ENCODE results near the gene NUP210L. TPM values are rescaled to one million over a fixed set of nuclear protein-coding genes. Genes with fewer than 3 reads are reported as not detected.

NUP210L gene
- total and polyA plus RNA-seq, 9 of the 15 experiments (the other 6 are each of a cell fraction or from before 2014, with no cell fraction given), result 0.01 to 0.04 TPM; not detected in 7

GRCh38 chr1:154115180-154115579, 39.7 kb downstream of the NUP210L start:
- POLR2A ChIA-PET, result interaction anchor here (0.9 kb wide), 1 partner anchor 8 kb away, joined by 3 read pairs; no protein-coding TSS in a partner anchor
- CTCF ChIA-PET (ENCODE audit: low intra/inter-chr PET ratio), result no interaction called here
- Histone ChIP-seq H3K9me1 (ENCODE audit: control insufficient read depth, insufficient read depth, low read length) (no peaks in the 10 kb centered on the region), H3K36me3 (ENCODE audit: control insufficient read depth, insufficient read depth, low read length) (no peaks in the 10 kb centered on the region), H3K79me2 (ENCODE audit: control insufficient read depth, insufficient read depth, low read length) (no peaks in the 10 kb centered on the region), H3K9ac (ENCODE audit: insufficient read depth in 1 of 2, low read depth in 2 of 2, low read length in 2 of 2) (no peak overlapping the region), H3K27ac (ENCODE audit: extremely low read depth, low read depth, low read length) (no peak overlapping the region), H3K27me3 (ENCODE audit: control insufficient read depth in 2 of 2, insufficient read depth in 2 of 2, low read length in 2 of 2) (no peaks in the 10 kb centered on the region), H3K4me2 (ENCODE audit: insufficient read depth, low read length) (no peak overlapping the region), H3K9me3 (replicated peaks; ENCODE audit: control insufficient read depth, insufficient read depth, low read depth, low read length) (no peaks in the 10 kb centered on the region), H4K20me1 (replicated peaks; ENCODE audit: control insufficient read depth, insufficient read depth, low read length) (no peaks in the 10 kb centered on the region), H3K4me1 (replicated peaks in 1 of 2; ENCODE audit: control insufficient read depth in 2 of 2, insufficient read depth in 2 of 2, low read length in 2 of 2) (no peaks in the 10 kb centered on the region; a peak in 2 of 5 replicates), H2AFZ (ENCODE audit: low read depth, low read length) (peak overlapping the region; percentile 72; the same call in 1 of the 2 replicates), H3K4me3 (no peak overlapping the region)
- intact Hi-C loops (cut with micrococcal nuclease), result no loop called here
- DNase-seq (ENCODE audit: extremely low read depth in 1 of 4, low spot score in 3 of 4) (no peak), FAIRE-seq (no peak), ATAC-seq (peak; percentile 50)
- peak; percentile 44 for TF ChIP-seq RFX1 (IDR thresholded peaks at IDR 0.05)
- 0 out of 2 replicates have a peak, but pooled peaks have one; percentile 48 for TF ChIP-seq FOXJ2 (tag; IDR thresholded peaks at IDR 0.05)
- TF ChIP-seq RERE (CRISPR knock-in tag; IDR thresholded peaks at IDR 0.05; ENCODE audit: borderline replicate concordance), result no peak
- TF ChIP-seq RAD51 (IDR thresholded peaks at IDR 0.05; ENCODE audit: borderline replicate concordance, low read depth), result no peak
- no peak for TF ChIP-seq CSDE1 (IDR thresholded peaks at IDR 0.05)
- 0 out of 2 replicates have a peak, but pooled peaks have one; percentile 29 for TF ChIP-seq HMBOX1 (IDR thresholded peaks at IDR 0.05)
- no peak for TF ChIP-seq MYC (IDR thresholded peaks at IDR 0.05; ENCODE audit: low read depth, low read length)
- no peak for TF ChIP-seq MYC (CRISPR knock-in tag; IDR thresholded peaks at IDR 0.05; ENCODE audit: borderline replicate concordance, low read depth)
- TF ChIP-seq RFX7 (CRISPR knock-in tag; IDR thresholded peaks at IDR 0.05), result no peak
- in situ Hi-C loops (cut with MboI), result no loop called here
- WGBS (ENCODE audit: insufficient coverage, low coverage, missing lambda C conversion rate), result 0% methylated on average over 1 of the region's 1 CpG
- BruUV-seq (replicated peaks), result no TSS peak

Data from K562 (cell line).